Uterus (tissue), 2 donors: ENCODE measurements around the gene SPIB.

Source experiments
- CTCF ChIP-seq, 4 experiments: fragments of 200-600 bp in 2 of 4; fragments of 450-650 bp in 2 of 4; sonication (generic) in 2 of 4; IDR thresholded peaks; one replicate each; pipeline ENCODE4 v1.5.1; 2016 to 2019; ENCODE audit warnings: antibody characterized with exemption in 4 of 4, mild to moderate bottlenecking in 2 of 4, moderate library complexity in 1 of 4
- POLR2A ChIP-seq, 2 donors: fragments of 450-650 bp; IDR thresholded peaks; one replicate each; pipeline ENCODE4 v1.6.1; 2016; ENCODE audit warnings: antibody characterized with exemption in 2 of 2, mild to moderate bottlenecking in 1 of 2, moderate library complexity in 1 of 2

GRCh38 chr19:50415661-50416033 is 3.1 kb upstream of the SPIB start:
- TF ChIP-seq CTCF (IDR thresholded peaks at IDR 0.05) = no peak
- no peak for TF ChIP-seq POLR2A (IDR thresholded peaks at IDR 0.05)
